LNCAP (cell line): ENCODE measurements around the gene KCNK18.

Source experiments
- TF ChIP-seq, protein P1 (sequence below): fragments of 450-650 bp; IDR thresholded peaks from 2 replicates; pipeline ENCODE4 v1.5.1; 2017; ENCODE audit warnings: mild to moderate bottlenecking

KCNK18 gene

DNA sequence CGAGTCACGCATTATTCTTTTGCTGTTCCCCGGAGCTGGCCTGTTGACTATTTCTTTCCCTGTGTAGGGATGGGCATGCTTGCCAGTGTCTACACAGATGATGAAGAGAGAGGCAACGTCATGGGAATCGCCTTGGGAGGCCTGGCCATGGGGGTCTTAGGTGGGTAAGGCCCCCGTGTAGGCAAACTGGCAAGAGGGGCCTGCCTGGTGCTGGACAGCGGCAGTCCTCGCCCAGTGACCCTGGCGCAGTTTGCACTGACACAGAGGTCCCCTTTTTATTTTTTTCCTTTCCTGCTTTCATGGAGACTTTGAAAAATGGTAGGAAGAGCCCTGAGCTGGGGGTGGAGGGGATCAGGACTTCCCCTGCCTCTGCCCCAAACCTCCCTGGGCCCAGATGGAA, 57.0 kb downstream of the KCNK18 start:
- TF ChIP-seq, protein P1, sequence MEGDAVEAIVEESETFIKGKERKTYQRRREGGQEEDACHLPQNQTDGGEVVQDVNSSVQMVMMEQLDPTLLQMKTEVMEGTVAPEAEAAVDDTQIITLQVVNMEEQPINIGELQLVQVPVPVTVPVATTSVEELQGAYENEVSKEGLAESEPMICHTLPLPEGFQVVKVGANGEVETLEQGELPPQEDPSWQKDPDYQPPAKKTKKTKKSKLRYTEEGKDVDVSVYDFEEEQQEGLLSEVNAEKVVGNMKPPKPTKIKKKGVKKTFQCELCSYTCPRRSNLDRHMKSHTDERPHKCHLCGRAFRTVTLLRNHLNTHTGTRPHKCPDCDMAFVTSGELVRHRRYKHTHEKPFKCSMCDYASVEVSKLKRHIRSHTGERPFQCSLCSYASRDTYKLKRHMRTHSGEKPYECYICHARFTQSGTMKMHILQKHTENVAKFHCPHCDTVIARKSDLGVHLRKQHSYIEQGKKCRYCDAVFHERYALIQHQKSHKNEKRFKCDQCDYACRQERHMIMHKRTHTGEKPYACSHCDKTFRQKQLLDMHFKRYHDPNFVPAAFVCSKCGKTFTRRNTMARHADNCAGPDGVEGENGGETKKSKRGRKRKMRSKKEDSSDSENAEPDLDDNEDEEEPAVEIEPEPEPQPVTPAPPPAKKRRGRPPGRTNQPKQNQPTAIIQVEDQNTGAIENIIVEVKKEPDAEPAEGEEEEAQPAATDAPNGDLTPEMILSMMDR, result no peak

DNA sequence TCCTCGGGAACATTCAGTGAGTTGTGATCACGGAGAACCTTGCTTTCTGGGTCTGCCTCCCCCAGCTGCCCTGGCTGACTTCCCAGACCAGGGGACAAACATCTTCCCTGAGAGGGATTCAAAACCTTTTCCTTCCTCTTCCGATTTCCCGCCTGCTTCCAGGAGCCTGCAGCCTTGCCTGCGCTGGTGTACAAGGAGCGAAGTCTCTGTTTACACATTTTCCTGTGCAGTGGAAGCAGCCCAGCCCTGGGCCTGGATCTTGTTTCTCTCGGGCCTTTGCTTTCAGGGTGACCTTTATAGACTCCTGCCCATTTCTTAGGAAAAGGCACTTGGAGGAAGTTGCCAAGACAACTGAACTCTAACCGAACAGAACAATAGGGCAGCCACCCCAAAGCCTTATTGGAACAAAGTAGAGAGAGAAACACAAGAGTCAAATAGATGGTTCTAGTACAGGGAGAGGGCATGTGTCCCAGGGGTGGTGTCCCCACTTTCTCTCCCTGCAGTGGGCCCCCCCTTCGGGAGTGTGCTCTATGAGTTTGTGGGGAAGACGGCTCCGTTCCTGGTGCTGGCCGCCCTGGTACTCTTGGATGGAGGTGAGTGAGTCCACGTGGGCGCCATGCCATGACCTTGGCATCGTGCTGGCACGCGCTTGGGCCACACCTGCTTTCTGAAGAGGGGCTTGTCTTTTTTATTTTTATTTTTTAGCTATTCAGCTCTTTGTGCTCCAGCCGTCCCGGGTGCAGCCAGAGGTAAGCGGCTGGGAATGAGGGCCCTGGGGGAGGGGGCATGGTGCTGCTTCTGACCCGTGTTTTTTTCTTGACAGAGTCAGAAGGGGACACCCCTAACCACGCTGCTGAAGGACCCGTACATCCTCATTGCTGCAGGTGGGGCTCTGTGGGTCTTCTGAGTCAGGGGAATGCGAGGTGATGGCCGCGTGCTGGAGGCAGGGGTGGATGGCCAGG, 57.8 kb downstream of the KCNK18 start:
- TF ChIP-seq, protein P1, result no peak

DNA sequence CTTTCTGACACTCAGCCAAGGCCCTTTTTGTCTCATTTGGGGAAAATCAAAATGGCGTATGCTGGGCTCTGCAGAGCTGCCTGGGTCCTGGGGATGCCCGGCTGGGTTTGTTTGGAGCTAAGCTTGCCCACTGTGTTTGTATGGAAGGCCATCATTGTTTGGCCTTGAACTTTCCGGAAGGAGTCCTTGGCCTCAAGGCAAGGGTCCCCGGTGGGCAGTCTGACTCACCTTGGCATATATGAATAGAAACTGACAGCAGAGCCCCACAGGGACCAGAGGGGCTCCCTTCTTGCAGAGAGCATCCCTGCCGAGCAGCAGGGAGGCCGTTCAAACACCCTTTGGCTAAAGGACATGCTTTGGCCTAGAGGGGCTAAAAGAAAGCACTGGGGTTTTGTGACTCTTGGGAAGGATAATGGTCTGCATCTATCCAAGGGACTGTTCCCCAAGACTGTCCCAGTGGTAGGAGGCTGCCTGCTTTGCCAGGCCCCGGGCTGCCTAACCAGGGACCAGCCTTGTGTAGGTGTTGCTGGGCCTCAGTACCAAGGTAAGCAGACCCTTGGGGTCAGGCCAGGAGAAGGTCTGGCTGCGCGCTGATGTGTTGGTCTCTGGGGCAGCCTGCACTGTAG, 58.7 kb downstream of the KCNK18 start:
- TF ChIP-seq, protein P1, result no peak

DNA sequence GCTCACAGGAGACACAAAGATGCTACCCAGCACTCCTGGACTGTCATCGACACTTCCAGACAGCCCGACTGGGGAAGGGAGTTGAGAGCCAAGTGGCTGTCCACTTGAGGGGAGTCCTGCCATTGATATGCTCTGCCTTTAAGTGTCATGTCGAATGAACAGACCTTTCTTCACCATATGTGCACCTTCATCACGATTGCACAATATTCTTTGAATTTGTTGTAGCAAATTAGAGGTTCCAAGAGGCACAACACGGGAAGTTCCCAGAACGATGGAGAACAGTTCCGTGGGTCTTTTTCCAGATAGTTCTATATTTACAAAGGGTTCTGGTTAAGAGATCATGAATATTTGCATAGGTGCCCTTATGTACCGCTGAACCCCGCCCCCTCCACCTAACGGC, 59.6 kb downstream of the KCNK18 start:
- TF ChIP-seq, protein P1, result no peak

DNA sequence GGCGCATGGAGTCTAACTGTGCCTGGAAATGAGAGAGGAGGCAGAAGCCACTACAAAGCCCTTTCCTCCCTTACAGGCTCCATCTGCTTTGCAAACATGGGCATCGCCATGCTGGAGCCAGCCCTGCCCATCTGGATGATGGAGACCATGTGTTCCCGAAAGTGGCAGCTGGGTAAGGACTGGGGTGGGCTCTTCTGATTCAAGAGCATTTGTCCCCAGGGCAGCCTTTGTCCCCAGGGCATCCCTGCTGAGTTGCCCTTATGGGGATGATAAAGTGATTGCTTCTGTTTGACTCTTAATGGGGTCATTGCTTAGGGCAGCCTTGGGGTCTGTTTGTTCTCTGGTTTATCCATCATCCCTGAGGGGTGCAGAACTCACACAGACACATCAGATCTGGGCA, 60.4 kb downstream of the KCNK18 start:
- TF ChIP-seq, protein P1, result no peak

DNA sequence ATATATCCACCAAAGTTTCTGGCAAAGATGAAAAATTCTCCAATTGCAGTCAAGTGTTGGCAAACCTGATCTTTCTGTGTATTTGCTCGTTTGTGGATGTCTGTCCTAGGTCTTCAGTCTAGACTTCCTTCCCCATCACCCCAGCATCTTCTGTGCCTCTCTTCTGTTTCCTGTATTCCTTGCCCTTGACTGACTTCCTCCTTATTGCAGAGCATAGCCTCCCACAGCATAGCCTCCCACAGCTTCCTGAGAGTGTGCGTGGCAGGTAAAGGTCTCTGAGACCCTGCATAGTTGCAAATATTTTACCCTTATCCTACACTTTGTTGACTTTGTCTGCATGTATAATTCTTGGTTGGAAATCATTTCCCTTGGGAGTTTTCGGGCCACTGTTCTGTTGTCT, 62.0 kb downstream of the KCNK18 start:
- TF ChIP-seq, protein P1, result no peak
